ENCODE data around the gene CD300A.
A peak's percentile ranks its signal among the peaks of the same experiment; 100 is the strongest.

The CD300A gene

GRCh38 chr17:74465378-74466110 lies 890 bp upstream of the CD300A start:
- no peaks in the 10 kb centered on the region for H3K9me3 Mint-ChIP-seq
- ATAC-seq (replicated peaks) (no peak), DNase-seq (no peak)
- no peaks in the 10 kb centered on the region for H3K27me3 Mint-ChIP-seq
- H3K27ac Mint-ChIP-seq = no peak overlapping the region
- peaks cover 32 to 52% of the 10 kb centered on the region in 2 donors for H3K4me1 Mint-ChIP-seq (ENCODE audit: low read depth in 2 of 2)
- no peak overlapping the region for H3K4me3 Mint-ChIP-seq
- peaks cover 13% of the 10 kb centered on the region for H3K36me3 Mint-ChIP-seq (ENCODE audit: insufficient read depth)

- Mint-ChIP-seq H3K4me1 (ENCODE audit: low read depth in 2 of 2) (peaks cover 33 to 51% of the 10 kb centered on the region in 2 donors), H3K27me3 (no peaks in the 10 kb centered on the region), H3K36me3 (ENCODE audit: insufficient read depth) (peaks cover 24% of the 10 kb centered on the region), H3K9me3 (no peaks in the 10 kb centered on the region), H3K4me3 (no peak overlapping the region), H3K27ac (no peak overlapping the region)
- peak in 2 of 3 experiments; percentile 27 to 39 for DNase-seq
- ATAC-seq (replicated peaks) = peak; percentile 31
Observed at GRCh38 chr17:74466828-74467184, 372 bp downstream of the CD300A start.

- no peak overlapping the region for H3K27ac Mint-ChIP-seq
- no peak for DNase-seq
- no peak for ATAC-seq (replicated peaks)
Observed at GRCh38 chr17:74467221-74467951, 952 bp downstream of the CD300A start.

DNA sequence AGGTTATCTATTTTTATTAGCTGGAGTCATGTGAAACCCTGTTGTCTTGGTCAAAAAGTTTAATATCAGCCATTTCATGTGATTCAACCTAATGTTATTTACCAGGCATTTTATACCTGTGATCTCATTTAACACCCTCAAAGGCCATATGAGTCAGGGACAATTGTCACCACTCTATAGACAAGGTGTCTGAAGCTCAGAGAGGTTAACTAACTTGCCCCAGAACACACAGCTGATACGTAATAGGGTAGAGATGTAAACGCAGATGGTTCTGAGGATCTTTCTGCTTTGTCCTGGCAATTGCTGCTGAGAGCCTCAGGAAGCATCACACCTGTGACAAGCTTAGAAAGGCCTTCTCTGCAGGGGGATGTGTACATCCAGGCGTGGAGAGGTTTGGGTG lies 4.9 kb downstream of the CD300A start:
- Mint-ChIP-seq H3K36me3 (ENCODE audit: insufficient read depth) (peaks cover 62% of the 10 kb centered on the region), H3K4me1 (ENCODE audit: low read depth in 2 of 2) (peaks cover 53 to 69% of the 10 kb centered on the region in 2 donors), H3K27ac (peak overlapping the region; percentile 93 to 94), H3K4me3 (peak overlapping the region in 1 of 2 donors; percentile 79), H3K27me3 (no peaks in the 10 kb centered on the region), H3K9me3 (no peaks in the 10 kb centered on the region)
- ATAC-seq (replicated peaks) = peak; percentile 29
- no peak for DNase-seq

More at GRCh38 chr17:74467221-74467951, 952 bp downstream of the CD300A start:
- H3K4me1 Mint-ChIP-seq (ENCODE audit: low read depth in 2 of 2) = peaks cover 34 to 51% of the 10 kb centered on the region in 2 donors
- peaks cover 30% of the 10 kb centered on the region for H3K36me3 Mint-ChIP-seq (ENCODE audit: insufficient read depth)
- no peaks in the 10 kb centered on the region for H3K27me3 Mint-ChIP-seq
- no peaks in the 10 kb centered on the region for H3K9me3 Mint-ChIP-seq
- no peak overlapping the region for H3K4me3 Mint-ChIP-seq

GRCh38 chr17:74472890-74473289 lies 6.5 kb downstream of the CD300A start:
- peaks cover 61 to 70% of the 10 kb centered on the region in 2 donors for H3K4me1 Mint-ChIP-seq (ENCODE audit: low read depth in 2 of 2)
- no peaks in the 10 kb centered on the region for H3K9me3 Mint-ChIP-seq
- ATAC-seq (replicated peaks) (no peak), DNase-seq (no peak)
- no peaks in the 10 kb centered on the region for H3K27me3 Mint-ChIP-seq
- H3K4me3 Mint-ChIP-seq = peak overlapping the region; percentile 78 to 79
- H3K36me3 Mint-ChIP-seq (ENCODE audit: insufficient read depth) = peaks cover 71% of the 10 kb centered on the region
- H3K27ac Mint-ChIP-seq = peak overlapping the region; percentile 93 to 94

GRCh38 chr17:74473294-74473693 lies 6.9 kb downstream of the CD300A start:
- no peak for ATAC-seq (replicated peaks)
- Mint-ChIP-seq H3K27me3 (no peaks in the 10 kb centered on the region), H3K9me3 (no peaks in the 10 kb centered on the region), H3K4me3 (peak overlapping the region; percentile 78 to 79), H3K36me3 (ENCODE audit: insufficient read depth) (peaks cover 75% of the 10 kb centered on the region), H3K4me1 (ENCODE audit: low read depth in 2 of 2) (peaks cover 65 to 75% of the 10 kb centered on the region in 2 donors), H3K27ac (peak overlapping the region; percentile 93 to 94)
- no peak for DNase-seq

DNA sequence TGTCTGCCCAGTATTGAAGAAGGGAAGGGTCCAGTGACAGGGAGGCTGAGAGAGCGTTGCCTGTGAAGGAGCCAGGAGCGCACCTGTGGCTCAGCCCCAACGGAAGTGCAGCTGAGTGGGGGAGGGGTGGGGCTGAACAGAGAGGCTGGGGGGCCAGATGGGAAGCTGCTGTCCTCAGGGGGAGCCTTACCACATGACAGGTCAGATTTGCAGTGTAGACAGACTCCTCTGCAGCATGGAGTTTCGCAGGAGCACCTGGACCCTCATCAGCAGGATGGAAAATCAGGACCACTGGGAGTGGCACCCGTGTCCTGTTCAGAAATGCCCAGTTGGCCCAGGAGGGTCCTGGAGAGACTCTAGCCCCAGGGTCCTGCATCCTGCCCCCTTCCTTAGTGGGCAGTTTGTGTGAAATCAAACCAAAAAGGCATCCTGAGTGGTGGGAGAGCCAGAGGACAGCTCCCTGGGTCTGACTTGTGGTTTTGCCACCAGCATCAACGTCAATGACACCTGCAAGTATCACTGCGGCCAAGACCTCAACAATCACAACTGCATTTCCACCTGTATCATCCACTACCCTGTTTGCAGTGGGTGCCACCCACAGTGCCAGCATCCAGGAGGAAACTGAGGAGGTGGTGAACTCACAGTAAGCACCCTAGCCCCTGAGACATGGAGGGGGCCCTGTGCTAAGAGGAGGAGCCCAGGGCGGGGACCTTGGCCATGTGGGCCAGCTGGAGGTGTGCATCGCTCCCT lies 7.8 kb downstream of the CD300A start:
- Mint-ChIP-seq H3K27ac (peak overlapping the region; percentile 93 to 94), H3K4me3 (peak overlapping the region; percentile 78 to 79), H3K4me1 (ENCODE audit: low read depth in 2 of 2) (peaks cover 74 to 84% of the 10 kb centered on the region in 2 donors), H3K27me3 (no peaks in the 10 kb centered on the region), H3K36me3 (ENCODE audit: insufficient read depth) (peaks cover 76% of the 10 kb centered on the region), H3K9me3 (no peaks in the 10 kb centered on the region)
- DNase-seq (peak; percentile 47 to 57 (median 54)), ATAC-seq (replicated peaks) (peak; percentile 86)

- no peaks in the 10 kb centered on the region for H3K27me3 Mint-ChIP-seq
- no peak for DNase-seq
- H3K9me3 Mint-ChIP-seq = no peaks in the 10 kb centered on the region
- peak overlapping the region; percentile 78 to 79 for H3K4me3 Mint-ChIP-seq
- peak overlapping the region in 1 of 2 donors; percentile 93 for H3K27ac Mint-ChIP-seq
- ATAC-seq (replicated peaks) = no peak
- peaks cover 77 to 84% of the 10 kb centered on the region in 2 donors for H3K4me1 Mint-ChIP-seq (ENCODE audit: low read depth in 2 of 2)
- H3K36me3 Mint-ChIP-seq (ENCODE audit: insufficient read depth) = peaks cover 75% of the 10 kb centered on the region
Observed at GRCh38 chr17:74475189-74475588, 8.8 kb downstream of the CD300A start.

- no peak for DNase-seq
- Mint-ChIP-seq H3K27me3 (no peaks in the 10 kb centered on the region), H3K36me3 (ENCODE audit: insufficient read depth) (peaks cover 73% of the 10 kb centered on the region), H3K9me3 (no peaks in the 10 kb centered on the region), H3K4me3 (peak overlapping the region; percentile 64 to 67), H3K4me1 (ENCODE audit: low read depth in 2 of 2) (peaks cover 84 to 87% of the 10 kb centered on the region in 2 donors), H3K27ac (peak overlapping the region; percentile 94)
- ATAC-seq (replicated peaks) = no peak
Observed at GRCh38 chr17:74477411-74477810, 11.0 kb downstream of the CD300A start.

- no peaks in the 10 kb centered on the region for H3K27me3 Mint-ChIP-seq
- peak overlapping the region; percentile 94 for H3K27ac Mint-ChIP-seq
- H3K9me3 Mint-ChIP-seq = no peaks in the 10 kb centered on the region
- peak in 1 of 3 experiments; percentile 38 for DNase-seq
- peak; percentile 11 for ATAC-seq (replicated peaks)
- peaks cover 69% of the 10 kb centered on the region for H3K36me3 Mint-ChIP-seq (ENCODE audit: insufficient read depth)
- H3K4me1 Mint-ChIP-seq (ENCODE audit: low read depth in 2 of 2) = peaks cover 80 to 81% of the 10 kb centered on the region in 2 donors
- peak overlapping the region; percentile 64 to 67 for H3K4me3 Mint-ChIP-seq
Observed at GRCh38 chr17:74478420-74479100, 12.1 kb downstream of the CD300A start.

DNA sequence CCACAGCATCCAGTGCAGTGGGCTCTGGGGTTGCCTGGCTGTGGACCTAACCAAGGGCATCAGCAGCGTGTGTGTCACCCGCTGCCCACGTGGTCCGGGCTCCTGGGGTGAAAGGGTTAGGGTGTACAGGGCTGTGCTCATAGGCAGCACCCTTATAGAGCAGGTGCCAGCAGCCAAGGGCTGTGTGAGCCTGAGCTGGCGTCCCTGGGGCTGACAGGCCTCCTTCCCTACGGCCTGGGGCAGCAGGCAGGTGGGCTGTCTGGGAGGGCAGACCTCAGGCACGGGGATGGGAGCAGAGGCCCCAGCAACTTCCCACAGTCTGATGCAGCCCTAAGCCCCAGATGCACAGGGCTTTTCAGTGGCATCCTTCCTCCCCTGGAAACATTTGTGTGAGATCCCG lies 13.9 kb downstream of the CD300A start:
- Mint-ChIP-seq H3K27ac (peak overlapping the region; percentile 94), H3K36me3 (ENCODE audit: insufficient read depth) (peaks cover 66% of the 10 kb centered on the region), H3K27me3 (no peaks in the 10 kb centered on the region), H3K4me3 (peak overlapping the region; percentile 64 to 67), H3K4me1 (ENCODE audit: low read depth in 2 of 2) (peaks cover 64 to 69% of the 10 kb centered on the region in 2 donors), H3K9me3 (no peaks in the 10 kb centered on the region)
- ATAC-seq (replicated peaks) (no peak), DNase-seq (no peak)

DNA sequence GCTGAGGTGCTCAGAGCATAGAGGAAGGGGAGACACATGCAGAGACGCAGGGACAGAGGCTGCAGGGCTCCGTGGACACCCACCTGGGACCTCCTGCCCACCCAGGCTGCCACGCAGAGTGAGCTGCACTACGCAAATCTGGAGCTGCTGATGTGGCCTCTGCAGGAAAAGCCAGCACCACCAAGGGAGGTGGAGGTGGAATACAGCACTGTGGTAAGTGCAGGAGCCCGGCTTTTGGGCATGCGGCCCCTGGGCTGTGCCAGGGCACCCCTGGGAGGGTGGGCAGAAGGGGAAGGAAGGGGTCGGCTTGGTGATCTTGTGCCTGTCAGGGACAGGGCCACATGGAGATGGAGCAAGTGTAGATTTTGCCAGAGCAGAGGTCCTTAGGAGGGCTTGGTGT lies 15.2 kb downstream of the CD300A start:
- DNase-seq = no peak
- peaks cover 59 to 64% of the 10 kb centered on the region in 2 donors for H3K4me1 Mint-ChIP-seq (ENCODE audit: low read depth in 2 of 2)
- H3K36me3 Mint-ChIP-seq (ENCODE audit: insufficient read depth) = peaks cover 58% of the 10 kb centered on the region

DNA sequence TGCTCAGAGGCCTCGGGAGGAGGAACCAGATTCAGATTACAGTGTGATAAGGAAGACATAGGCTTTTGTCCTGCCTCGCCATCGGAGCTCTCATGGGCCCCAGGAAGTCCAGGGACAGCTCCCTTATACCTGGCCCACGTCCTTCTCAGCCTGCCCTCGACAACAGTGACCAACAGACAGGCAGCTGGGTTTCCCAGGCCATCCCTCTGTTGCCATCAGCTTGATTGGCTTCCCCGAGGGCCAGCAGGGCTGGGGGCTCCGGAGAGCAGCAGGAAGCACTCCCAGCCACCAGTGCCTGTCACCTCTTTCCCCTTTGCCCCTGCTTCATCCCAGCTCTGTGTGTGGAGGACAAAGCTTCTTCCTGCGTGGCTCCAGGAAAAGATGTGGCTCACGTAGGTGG lies 17.6 kb downstream of the CD300A start:
- no peak for DNase-seq
- ATAC-seq (replicated peaks) = no peak
- Mint-ChIP-seq H3K9me3 (no peaks in the 10 kb centered on the region), H3K36me3 (ENCODE audit: insufficient read depth) (peaks cover 53% of the 10 kb centered on the region), H3K27me3 (no peaks in the 10 kb centered on the region), H3K4me3 (no peak overlapping the region), H3K4me1 (ENCODE audit: low read depth in 2 of 2) (peaks cover 48 to 54% of the 10 kb centered on the region in 2 donors), H3K27ac (peak overlapping the region; percentile 38 to 89)

More for the DNA sequence above, 15.2 kb downstream of the CD300A start:
- Mint-ChIP-seq H3K9me3 (no peaks in the 10 kb centered on the region), H3K4me3 (no peak overlapping the region), H3K27me3 (no peaks in the 10 kb centered on the region), H3K27ac (peak overlapping the region; percentile 94)
- no peak for ATAC-seq (replicated peaks)

Measured in effector memory CD8-positive, alpha-beta T cell (primary cell).